Measurements from ENCODE around the gene CCDC8. TPM values are rescaled to one million over a fixed set of nuclear protein-coding genes. Genes with fewer than 3 reads are reported as not detected.

CCDC8 gene
- total and polyA plus RNA-seq, 9 of the 15 experiments (the other 6 are each of a cell fraction or from before 2014, with no cell fraction given) = 0.68 to 30.8 (median 15.6) TPM

DNA sequence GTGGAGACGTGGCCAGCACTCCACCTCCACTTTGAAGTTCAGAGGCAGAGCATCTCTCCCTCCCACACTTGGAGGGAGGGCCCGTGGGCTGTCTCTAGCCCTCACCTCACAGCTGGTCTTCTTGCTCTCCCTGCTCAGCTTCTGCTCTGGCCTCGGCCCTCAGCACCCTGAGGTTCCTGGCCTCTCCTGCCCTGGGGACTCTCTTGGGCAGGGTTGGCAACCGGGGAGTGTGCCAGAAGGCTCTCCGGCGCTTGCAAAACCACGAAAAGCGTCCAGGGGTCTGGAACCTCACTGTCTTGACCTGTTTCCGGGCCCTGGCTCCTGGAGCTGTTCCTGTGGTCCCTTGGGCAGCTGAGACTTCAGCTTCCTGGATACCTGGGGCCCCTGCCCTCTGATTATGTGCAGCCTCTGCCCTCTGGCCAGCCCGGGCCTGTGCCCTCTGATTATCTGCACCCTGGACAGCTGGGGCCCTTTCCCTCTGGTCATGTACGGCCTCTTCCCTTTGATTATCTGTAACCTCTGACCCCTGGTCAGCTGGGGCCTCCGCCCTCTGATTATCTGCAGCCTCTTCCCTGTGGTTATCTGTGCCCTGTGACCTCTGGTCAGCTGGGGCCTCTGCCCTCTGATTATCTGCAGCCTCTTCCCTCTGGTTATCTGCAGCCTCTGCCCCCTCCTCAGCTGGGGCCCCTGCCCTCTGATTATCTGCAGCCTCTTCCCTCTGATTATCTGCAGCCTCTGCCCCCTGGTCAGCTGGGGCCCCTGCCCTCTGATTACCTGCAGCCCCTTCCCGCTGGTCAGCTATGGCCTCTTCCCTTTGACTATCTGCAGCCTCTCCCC, 2.1 kb downstream of the CCDC8 start:
- no peak overlapping the region for H2AFZ ChIP-seq (ENCODE audit: low read depth, low read length)
- no peaks in the 10 kb centered on the region for H3K27me3 ChIP-seq (ENCODE audit: control insufficient read depth in 2 of 2, insufficient read depth in 2 of 2, low read length in 2 of 2)
- no TSS peak for BruUV-seq (replicated peaks)
- peaks cover 40% of the 10 kb centered on the region for H3K79me2 ChIP-seq (ENCODE audit: control insufficient read depth, insufficient read depth, low read length)
- ATAC-seq (no peak), DNase-seq (ENCODE audit: extremely low read depth in 1 of 4, low spot score in 3 of 4) (peak in 1 of 4 experiments; percentile 63), FAIRE-seq (no peak)
- ChIA-PET CTCF (ENCODE audit: low intra/inter-chr PET ratio) (interaction anchor here (0.7 kb wide), 1 partner anchor 70 kb away, joined by 3 read pairs; no protein-coding TSS in a partner anchor), POLR2A (interaction anchor here (0.6 to 1.2 kb wide), 5 partner anchors 14 to 524 kb away, joined by 3 to 4 read pairs (median 3); no protein-coding TSS in a partner anchor)
- H4K20me1 ChIP-seq (replicated peaks; ENCODE audit: control insufficient read depth, insufficient read depth, low read length) = peaks cover 18% of the 10 kb centered on the region; the same call in 1 of the 2 replicates
- H3K4me2 ChIP-seq (ENCODE audit: insufficient read depth, low read length) = peak overlapping the region; percentile 91
- H3K27ac ChIP-seq (ENCODE audit: extremely low read depth, low read depth, low read length) = no peak overlapping the region
- 72% methylated on average over 12 of the region's 13 CpGs for WGBS (ENCODE audit: insufficient coverage, low coverage, missing lambda C conversion rate)
- H3K4me1 ChIP-seq (replicated peaks in 1 of 2; ENCODE audit: control insufficient read depth in 2 of 2, insufficient read depth in 2 of 2, low read length in 2 of 2) = peaks cover 30 to 62% of the 10 kb centered on the region in 2 experiments
- H3K36me3 ChIP-seq (ENCODE audit: control insufficient read depth, insufficient read depth, low read length) = peaks cover 18% of the 10 kb centered on the region
- peaks cover 5% of the 10 kb centered on the region for H3K9me3 ChIP-seq (replicated peaks; ENCODE audit: control insufficient read depth, insufficient read depth, low read depth, low read length)
- H3K9ac ChIP-seq (ENCODE audit: insufficient read depth in 1 of 2, low read depth in 2 of 2, low read length in 2 of 2) = peak overlapping the region; percentile 91 to 97; a peak in 3 of 4 replicates
- H3K4me3 ChIP-seq = peak overlapping the region; percentile 63
- in situ Hi-C loops (cut with MboI) = no loop called here
- intact Hi-C loops (cut with micrococcal nuclease) = no loop called here
- H3K9me1 ChIP-seq (ENCODE audit: control insufficient read depth, insufficient read depth, low read length) = peaks cover 4% of the 10 kb centered on the region
- TF ChIP-seq, protein P1, sequence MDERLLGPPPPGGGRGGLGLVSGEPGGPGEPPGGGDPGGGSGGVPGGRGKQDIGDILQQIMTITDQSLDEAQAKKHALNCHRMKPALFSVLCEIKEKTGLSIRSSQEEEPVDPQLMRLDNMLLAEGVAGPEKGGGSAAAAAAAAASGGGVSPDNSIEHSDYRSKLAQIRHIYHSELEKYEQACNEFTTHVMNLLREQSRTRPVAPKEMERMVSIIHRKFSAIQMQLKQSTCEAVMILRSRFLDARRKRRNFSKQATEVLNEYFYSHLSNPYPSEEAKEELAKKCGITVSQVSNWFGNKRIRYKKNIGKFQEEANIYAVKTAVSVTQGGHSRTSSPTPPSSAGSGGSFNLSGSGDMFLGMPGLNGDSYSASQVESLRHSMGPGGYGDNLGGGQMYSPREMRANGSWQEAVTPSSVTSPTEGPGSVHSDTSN (CRISPR knock-in tag; IDR thresholded peaks at IDR 0.05; ENCODE audit: low read depth) = no peak
- TF ChIP-seq, protein P1 (tag; conservative IDR thresholded peaks at IDR 0.05; ENCODE audit: low read depth) = no peak
- TF ChIP-seq, protein P2, sequence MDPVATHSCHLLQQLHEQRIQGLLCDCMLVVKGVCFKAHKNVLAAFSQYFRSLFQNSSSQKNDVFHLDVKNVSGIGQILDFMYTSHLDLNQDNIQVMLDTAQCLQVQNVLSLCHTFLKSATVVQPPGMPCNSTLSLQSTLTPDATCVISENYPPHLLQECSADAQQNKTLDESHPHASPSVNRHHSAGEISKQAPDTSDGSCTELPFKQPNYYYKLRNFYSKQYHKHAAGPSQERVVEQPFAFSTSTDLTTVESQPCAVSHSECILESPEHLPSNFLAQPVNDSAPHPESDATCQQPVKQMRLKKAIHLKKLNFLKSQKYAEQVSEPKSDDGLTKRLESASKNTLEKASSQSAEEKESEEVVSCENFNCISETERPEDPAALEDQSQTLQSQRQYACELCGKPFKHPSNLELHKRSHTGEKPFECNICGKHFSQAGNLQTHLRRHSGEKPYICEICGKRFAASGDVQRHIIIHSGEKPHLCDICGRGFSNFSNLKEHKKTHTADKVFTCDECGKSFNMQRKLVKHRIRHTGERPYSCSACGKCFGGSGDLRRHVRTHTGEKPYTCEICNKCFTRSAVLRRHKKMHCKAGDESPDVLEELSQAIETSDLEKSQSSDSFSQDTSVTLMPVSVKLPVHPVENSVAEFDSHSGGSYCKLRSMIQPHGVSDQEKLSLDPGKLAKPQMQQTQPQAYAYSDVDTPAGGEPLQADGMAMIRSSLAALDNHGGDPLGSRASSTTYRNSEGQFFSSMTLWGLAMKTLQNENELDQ (CRISPR knock-in tag; IDR thresholded peaks at IDR 0.05; ENCODE audit: borderline replicate concordance) = no peak
- TF ChIP-seq NELFE (IDR thresholded peaks at IDR 0.05; ENCODE audit: insufficient read depth, insufficient read length) = no peak
- TF ChIP-seq, protein P3, sequence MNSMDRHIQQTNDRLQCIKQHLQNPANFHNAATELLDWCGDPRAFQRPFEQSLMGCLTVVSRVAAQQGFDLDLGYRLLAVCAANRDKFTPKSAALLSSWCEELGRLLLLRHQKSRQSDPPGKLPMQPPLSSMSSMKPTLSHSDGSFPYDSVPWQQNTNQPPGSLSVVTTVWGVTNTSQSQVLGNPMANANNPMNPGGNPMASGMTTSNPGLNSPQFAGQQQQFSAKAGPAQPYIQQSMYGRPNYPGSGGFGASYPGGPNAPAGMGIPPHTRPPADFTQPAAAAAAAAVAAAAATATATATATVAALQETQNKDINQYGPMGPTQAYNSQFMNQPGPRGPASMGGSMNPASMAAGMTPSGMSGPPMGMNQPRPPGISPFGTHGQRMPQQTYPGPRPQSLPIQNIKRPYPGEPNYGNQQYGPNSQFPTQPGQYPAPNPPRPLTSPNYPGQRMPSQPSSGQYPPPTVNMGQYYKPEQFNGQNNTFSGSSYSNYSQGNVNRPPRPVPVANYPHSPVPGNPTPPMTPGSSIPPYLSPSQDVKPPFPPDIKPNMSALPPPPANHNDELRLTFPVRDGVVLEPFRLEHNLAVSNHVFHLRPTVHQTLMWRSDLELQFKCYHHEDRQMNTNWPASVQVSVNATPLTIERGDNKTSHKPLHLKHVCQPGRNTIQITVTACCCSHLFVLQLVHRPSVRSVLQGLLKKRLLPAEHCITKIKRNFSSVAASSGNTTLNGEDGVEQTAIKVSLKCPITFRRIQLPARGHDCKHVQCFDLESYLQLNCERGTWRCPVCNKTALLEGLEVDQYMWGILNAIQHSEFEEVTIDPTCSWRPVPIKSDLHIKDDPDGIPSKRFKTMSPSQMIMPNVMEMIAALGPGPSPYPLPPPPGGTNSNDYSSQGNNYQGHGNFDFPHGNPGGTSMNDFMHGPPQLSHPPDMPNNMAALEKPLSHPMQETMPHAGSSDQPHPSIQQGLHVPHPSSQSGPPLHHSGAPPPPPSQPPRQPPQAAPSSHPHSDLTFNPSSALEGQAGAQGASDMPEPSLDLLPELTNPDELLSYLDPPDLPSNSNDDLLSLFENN (IDR thresholded peaks at IDR 0.05; ENCODE audit: low read depth in 2 of 2, low read length in 2 of 2) = peak in 1 of 2 experiments; percentile 52; a peak in 1 of 4 replicates
- no peak for TF ChIP-seq U2AF1 (optimal IDR thresholded peaks at IDR 0.05; ENCODE audit: low read depth, low read length)
- TF ChIP-seq, protein P4, sequence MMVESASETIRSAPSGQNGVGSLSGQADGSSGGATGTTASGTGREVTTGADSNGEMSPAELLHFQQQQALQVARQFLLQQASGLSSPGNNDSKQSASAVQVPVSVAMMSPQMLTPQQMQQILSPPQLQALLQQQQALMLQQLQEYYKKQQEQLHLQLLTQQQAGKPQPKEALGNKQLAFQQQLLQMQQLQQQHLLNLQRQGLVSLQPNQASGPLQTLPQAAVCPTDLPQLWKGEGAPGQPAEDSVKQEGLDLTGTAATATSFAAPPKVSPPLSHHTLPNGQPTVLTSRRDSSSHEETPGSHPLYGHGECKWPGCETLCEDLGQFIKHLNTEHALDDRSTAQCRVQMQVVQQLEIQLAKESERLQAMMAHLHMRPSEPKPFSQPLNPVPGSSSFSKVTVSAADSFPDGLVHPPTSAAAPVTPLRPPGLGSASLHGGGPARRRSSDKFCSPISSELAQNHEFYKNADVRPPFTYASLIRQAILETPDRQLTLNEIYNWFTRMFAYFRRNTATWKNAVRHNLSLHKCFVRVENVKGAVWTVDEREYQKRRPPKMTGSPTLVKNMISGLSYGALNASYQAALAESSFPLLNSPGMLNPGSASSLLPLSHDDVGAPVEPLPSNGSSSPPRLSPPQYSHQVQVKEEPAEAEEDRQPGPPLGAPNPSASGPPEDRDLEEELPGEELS (CRISPR knock-in tag; IDR thresholded peaks at IDR 0.05; ENCODE audit: borderline replicate concordance) = no peak
- TF ChIP-seq SPI1 (IDR thresholded peaks at IDR 0.05; ENCODE audit: borderline replicate concordance, low read depth, low read length) = no peak
